OCI-LY3 (cell line): ENCODE measurements around the gene ASPA.

Experiments
- CTCF ChIP-seq: fragments of 200-600, 300-600 bp; sonication (generic); IDR thresholded peaks from 2 replicates; pipeline ENCODE4 v1.5.1; 2014; ENCODE audit warnings: antibody characterized with exemption, low read length, low read depth
- EZH2phosphoT487 ChIP-seq: fragments of 200-600 bp; shearing (Covaris generic); IDR thresholded peaks from 2 replicates; pipeline ENCODE4 v1.6.1; 2018; ENCODE audit warnings: antibody characterized with exemption, mixed run types, low read depth

GRCh38 chr17:3438368-3438767, 37.4 kb upstream of the ASPA start:
- TF ChIP-seq CTCF: no peak
- no peak for TF ChIP-seq EZH2phosphoT487
